Activated CD8-positive, alpha-beta T cell treated with anti-CD3 and anti-CD28 coated beads for 36 hours (primary cell): ENCODE measurements around the gene VKORC1. TPM values are rescaled to one million over a fixed set of nuclear protein-coding genes. Genes with fewer than 3 reads are reported as not detected.

ENCODE experiments used
- ATAC-seq: fragments of 200-7000 bp; cut with Tn5 transposase; one replicate; pipeline ENCODE4 v1.10.0; 2021; ENCODE audit warnings: mild to moderate bottlenecking, moderate library complexity
- CTCF ChIA-PET: fragments of 350-600 bp; sonication (Branson Sonifier 250); formaldehyde crosslinking; loops from one replicate; lab custom pipeline; 2021; ENCODE audit warnings: antibody characterized with exemption; lab: Charles Lee
- POLR2A ChIA-PET: fragments of 350-600 bp; sonication (Branson Sonifier 250); formaldehyde crosslinking; loops from one replicate; lab custom pipeline; 2021; ENCODE audit warnings: antibody characterized with exemption; lab: Charles Lee
- DNase-seq: peaks from one replicate; pipeline ENCODE4 v3.0.0-alpha.2; 2020
- H3K27ac Mint-ChIP-seq: one replicate; pipeline ENCODE4 v1.8.0; 2021; ENCODE audit warnings: mild to moderate bottlenecking, mixed read lengths
- H3K27me3 Mint-ChIP-seq: one replicate; pipeline ENCODE4 v1.8.0; 2021; ENCODE audit warnings: mixed read lengths
- H3K36me3 Mint-ChIP-seq: one replicate; pipeline ENCODE4 v1.8.0; 2021; ENCODE audit warnings: low read depth, mixed read lengths
- H3K4me1 Mint-ChIP-seq: one replicate; pipeline ENCODE4 v1.8.0; 2021; ENCODE audit warnings: low read depth, mixed read lengths
- H3K4me3 Mint-ChIP-seq: one replicate; pipeline ENCODE4 v1.8.0; 2021; ENCODE audit warnings: mild to moderate bottlenecking, moderate library complexity, mixed read lengths
- H3K9me3 Mint-ChIP-seq: one replicate; pipeline ENCODE4 v1.8.0; 2021; ENCODE audit warnings: mixed read lengths
- CTCF ChIP-seq: fragments of 200-600 bp; IDR thresholded peaks from one replicate; pipeline ENCODE4 v1.8.0; 2022; ENCODE audit warnings: antibody characterized with exemption, mild to moderate bottlenecking
- intact Hi-C: fragments of 100-400 bp; cut with micrococcal nuclease; formaldehyde crosslinking; loops from one replicate; pipeline ENCODE4 v1.10.0; 2022
- total RNA-seq, 2 experiments: library from RNA; stranded (reverse); gene quantifications; one replicate each; pipeline ENCODE4 v1.2.3, GENCODE V29; 2021

The VKORC1 gene
- total RNA-seq, 2 experiments from 2014 or later, result 68.5 to 71.5 TPM

- no peak for TF ChIP-seq CTCF
- Mint-ChIP-seq H3K27me3 (no peaks in the 10 kb centered on the region), H3K9me3 (no peaks in the 10 kb centered on the region), H3K4me3 (no peak overlapping the region), H3K36me3 (peaks cover 10% of the 10 kb centered on the region), H3K4me1 (peaks cover 9% of the 10 kb centered on the region), H3K27ac (no peak overlapping the region)
- DNase-seq (no peak), ATAC-seq (no peak)
- intact Hi-C loops, result no loop called here
- ChIA-PET POLR2A (interaction anchor here (1.7 to 5.8 kb wide), 2 partner anchors 13 to 56 kb away, joined by 5 to 22 read pairs; partner anchors contain the start of genes ZNF646 and ZNF668), CTCF (no interaction called here)
These were observed 8.5 kb downstream of the VKORC1 start for GRCh38 chr16:31085873-31086628.

GRCh38 chr16:31085411-31085810 lies 9.2 kb downstream of the VKORC1 start:
- ChIA-PET CTCF (no interaction called here), POLR2A (interaction anchor here (1.7 to 5.8 kb wide), 2 partner anchors 12 to 57 kb away, joined by 5 to 22 read pairs; partner anchors contain the start of genes ZNF646 and ZNF668)
- DNase-seq (no peak), ATAC-seq (no peak)
- no peak overlapping the region for H3K4me3 Mint-ChIP-seq
- H3K27ac Mint-ChIP-seq, result peak overlapping the region; percentile 10
- intact Hi-C loops, result no loop called here
- H3K9me3 Mint-ChIP-seq, result no peaks in the 10 kb centered on the region
- peaks cover 13% of the 10 kb centered on the region for H3K4me1 Mint-ChIP-seq
- no peak for TF ChIP-seq CTCF
- no peaks in the 10 kb centered on the region for H3K27me3 Mint-ChIP-seq
- H3K36me3 Mint-ChIP-seq, result peaks cover 11% of the 10 kb centered on the region

GRCh38 chr16:31084584-31085302 lies 9.9 kb downstream of the VKORC1 start:
- no peaks in the 10 kb centered on the region for H3K27me3 Mint-ChIP-seq
- no peak for TF ChIP-seq CTCF
- ATAC-seq, result no peak
- DNase-seq, result no peak
- ChIA-PET CTCF (no interaction called here), POLR2A (interaction anchor here (1.0 to 5.8 kb wide), 5 partner anchors 9 to 121 kb away, joined by 3 to 22 read pairs (median 5); partner anchors contain the start of genes VKORC1, ZNF646 and ZNF668)
- intact Hi-C loops, result no loop called here
- H3K27ac Mint-ChIP-seq, result no peak overlapping the region
- H3K9me3 Mint-ChIP-seq, result no peaks in the 10 kb centered on the region
- peaks cover 16% of the 10 kb centered on the region for H3K36me3 Mint-ChIP-seq
- H3K4me3 Mint-ChIP-seq, result no peak overlapping the region
- H3K4me1 Mint-ChIP-seq, result peaks cover 16% of the 10 kb centered on the region

GRCh38 chr16:31083981-31084380 lies 10.6 kb downstream of the VKORC1 start:
- no peak for TF ChIP-seq CTCF
- Mint-ChIP-seq H3K27me3 (no peaks in the 10 kb centered on the region), H3K27ac (no peak overlapping the region), H3K4me1 (peaks cover 22% of the 10 kb centered on the region), H3K9me3 (no peaks in the 10 kb centered on the region), H3K4me3 (no peak overlapping the region), H3K36me3 (peaks cover 22% of the 10 kb centered on the region)
- ChIA-PET POLR2A (interaction anchor here (1.0 to 5.8 kb wide), 4 partner anchors 10 to 120 kb away, joined by 3 to 22 read pairs (median 4); partner anchors contain the start of genes VKORC1, ZNF646 and ZNF668), CTCF (no interaction called here)
- DNase-seq (no peak), ATAC-seq (no peak)
- intact Hi-C loops, result no loop called here
